Ramos (cell line): ENCODE data around the gene RASA4.
"Not testable (repeated sequence)": the region's sequence is repeated elsewhere in the genome, so short reads cannot be mapped to it uniquely, and the experiment has no call there.

Experiments
- in situ Hi-C: fragments of 300-500 bp; cut with MboI; formaldehyde crosslinking; loops from one replicate; pipeline ENCODE4 v1.14.3; 2022; ENCODE audit warnings: low sequenced_read_pairs; ENCODE audit not compliant: unreplicated experiment

Gene RASA4

DNA sequence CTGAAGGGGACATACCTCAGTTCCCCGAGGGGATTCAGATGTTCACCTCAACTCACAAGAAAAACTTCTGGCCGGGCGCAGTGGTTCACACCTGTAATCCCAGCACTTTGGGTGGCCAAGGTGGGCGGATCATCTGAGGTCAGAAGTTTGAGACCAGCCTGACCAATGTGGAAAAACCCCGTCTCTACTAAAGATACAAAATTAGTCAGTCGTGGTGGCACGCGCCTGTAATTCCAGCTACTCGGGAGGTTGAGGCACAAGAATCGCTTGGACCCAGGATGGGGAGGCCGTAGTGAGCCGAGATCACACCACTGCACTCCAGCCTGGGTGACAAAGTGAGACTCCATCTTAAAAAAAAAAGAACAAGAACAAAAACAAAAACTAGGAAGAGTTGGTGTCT, 71.3 kb downstream of the RASA4 start:
- in situ Hi-C loops, result not testable (repeated sequence)

DNA sequence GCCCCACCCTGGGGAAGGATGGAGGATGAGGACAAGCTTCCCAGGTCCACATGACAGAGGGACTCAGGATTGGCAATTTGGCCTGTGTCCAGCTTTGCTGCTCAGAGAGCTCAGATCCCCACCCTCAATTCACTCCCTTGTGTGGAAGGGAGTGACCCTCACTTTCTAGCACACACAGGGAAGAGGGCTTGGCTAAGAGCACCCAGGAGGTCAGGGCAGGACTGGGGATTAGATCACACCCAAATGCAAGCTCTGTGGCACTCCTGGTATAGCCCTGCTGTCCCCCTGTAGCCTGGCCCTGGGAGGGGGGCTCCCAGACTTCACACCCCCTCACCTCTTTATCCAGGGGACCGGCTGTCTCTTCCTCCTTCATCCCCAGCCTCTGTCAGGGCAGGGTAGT, 72.2 kb downstream of the RASA4 start:
- in situ Hi-C loops, result not testable (repeated sequence)

DNA sequence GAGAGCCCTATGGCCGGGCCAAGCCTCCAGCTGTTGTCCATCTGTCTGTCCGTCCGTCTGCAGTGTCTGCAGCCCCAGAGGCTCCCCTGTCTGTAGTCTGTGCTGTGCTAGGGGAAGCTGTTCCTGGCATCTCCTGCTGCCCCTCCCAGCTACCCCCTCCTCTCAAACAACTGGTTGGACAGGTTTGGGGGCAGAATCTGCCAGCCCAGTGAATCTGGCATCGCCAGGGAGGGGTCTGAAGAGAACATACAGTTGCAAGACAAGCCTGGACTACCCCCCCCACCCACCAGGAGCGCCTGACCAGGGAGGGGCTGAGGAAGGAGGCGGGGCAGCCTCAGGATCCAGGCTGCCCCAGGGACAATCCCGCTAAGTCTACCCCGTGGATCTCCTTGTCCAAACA, 73.0 kb downstream of the RASA4 start, which contains the start of gene UPK3BL2:
TSS of gene UPK3BL2 (minus strand) at position 101 of the 400 bp plus-strand sequence. CDS start at position 41, 60 bp downstream.
- in situ Hi-C loops, result not testable (repeated sequence)

DNA sequence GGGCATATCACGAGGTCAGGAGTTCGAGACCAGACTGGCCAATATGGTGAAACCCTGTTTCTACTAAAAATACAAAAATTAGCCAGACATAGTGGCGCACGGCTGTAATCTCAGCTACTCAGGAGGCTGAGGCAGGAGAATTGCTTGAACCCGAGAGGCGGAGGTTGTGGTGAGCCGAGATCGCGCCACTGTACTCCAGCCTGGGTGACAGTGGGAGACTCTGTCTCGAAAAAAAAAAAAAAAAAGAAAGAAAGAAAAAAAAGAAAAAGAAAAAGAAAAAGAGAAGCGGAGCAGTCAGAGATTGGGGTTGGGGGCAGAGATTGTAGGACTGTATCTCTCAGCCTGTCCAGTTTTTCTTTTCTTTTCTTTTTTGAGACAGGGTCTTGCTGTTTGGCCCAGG, 73.8 kb downstream of the RASA4 start:
- in situ Hi-C loops, result not testable (repeated sequence)

DNA sequence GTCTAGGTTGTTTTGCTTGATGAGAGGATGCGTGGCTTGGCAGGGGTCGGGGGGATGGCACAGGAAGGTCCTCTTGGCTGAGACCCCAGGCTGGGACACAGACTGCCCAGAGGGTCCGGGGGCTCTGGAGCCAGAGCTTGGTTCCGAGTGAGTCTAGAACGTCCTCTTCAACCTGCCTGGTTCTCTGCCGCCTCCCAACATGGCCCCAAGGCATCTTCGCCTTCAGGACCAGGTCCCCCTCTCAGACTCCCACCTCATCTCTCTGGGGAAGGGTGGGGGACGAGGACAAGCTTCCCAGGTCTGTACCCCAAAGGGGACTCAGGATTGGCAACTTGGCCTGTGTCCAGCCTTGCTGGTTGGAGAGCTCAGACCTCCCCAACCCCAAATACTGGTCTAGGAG, 74.5 kb downstream of the RASA4 start:
- in situ Hi-C loops, result not testable (repeated sequence)

DNA sequence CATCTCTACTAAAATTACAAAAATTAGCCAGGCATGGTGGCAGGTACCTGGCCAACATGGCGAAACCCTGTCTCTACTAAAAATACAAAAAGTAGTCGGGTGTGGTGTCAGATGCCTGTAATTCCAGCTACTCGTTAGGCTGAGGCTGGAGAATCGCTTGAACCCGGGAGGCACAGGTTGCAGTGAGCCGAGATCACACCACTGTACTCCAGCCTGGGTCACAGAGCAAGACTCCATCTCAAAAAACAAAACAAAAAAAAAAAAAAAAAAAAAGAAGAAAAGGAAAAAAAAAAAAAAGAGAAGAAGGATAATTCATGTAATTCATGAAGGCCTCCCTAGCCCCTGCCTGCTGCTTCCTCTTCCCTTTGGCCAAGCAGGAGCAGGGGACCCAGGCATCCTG, 76.0 kb downstream of the RASA4 start:
- in situ Hi-C loops, result not testable (repeated sequence)

DNA sequence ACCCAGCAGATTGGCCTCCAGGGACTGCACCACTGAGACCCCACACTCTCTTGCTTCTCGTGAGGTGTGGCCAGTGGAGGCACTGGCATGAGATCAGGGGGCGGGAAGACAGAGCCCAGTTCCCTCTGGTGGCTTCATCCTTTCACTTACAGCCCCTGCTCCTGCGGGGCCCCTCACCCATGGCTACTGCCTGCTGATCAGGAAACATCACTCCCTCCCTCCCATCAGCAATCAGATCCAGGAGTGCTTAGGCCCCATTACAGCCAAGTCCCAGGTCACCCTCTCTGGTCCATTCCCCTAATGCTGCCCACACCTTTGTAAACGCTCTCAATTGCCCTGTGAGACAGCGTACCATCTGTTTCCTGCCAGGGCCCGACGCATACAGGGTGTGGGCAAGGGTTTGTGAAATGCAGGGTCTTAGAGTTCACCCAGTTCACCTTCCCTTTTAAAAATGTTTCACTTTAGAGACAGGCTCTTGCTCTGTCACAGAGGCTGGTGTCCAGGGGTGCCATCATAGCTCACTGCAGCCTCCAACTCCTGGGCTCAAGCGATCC, 81.4 kb downstream of the RASA4 start:
- in situ Hi-C loops, result not testable (repeated sequence)

DNA sequence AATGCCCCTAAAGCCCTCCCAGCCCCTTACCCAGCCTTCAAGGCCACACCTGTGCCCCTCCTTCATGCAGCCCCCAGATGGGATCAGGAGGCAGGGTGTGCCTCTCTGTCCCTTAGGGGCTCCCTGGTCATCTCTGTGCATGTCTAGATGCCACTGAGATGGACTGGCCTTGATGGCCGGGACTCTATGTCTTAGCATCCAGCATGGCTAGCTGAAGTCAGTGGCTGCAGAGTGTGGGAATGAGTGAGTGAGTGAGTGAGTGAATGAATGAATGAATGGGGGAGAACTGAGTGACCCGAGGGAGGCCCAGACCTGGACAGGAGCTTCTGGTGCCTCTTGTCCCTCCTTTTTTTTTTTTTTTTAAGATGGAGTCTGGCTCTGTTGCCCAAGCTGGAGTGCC, 84.4 kb downstream of the RASA4 start:
- in situ Hi-C loops, result not testable (repeated sequence)

DNA sequence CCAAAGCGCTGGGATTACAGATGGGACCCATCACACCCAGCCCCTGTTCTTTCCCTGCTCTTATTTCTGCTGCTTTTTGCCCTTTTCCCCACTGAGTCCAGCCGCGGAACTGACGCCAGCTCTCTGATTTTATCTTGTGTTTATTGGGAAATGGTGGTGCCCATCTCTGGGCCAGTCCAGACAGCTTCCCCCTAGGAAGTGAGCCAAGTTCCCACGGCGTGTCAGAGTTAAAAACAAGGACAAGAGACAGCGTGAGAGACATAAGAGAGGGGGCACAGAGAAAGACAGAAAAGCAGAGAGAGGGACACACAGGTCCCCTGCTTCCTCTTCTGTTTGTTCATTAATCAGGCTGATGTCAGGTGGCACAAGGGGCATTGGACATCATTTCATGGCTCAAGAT, 85.0 kb downstream of the RASA4 start:
- in situ Hi-C loops, result not testable (repeated sequence)

DNA sequence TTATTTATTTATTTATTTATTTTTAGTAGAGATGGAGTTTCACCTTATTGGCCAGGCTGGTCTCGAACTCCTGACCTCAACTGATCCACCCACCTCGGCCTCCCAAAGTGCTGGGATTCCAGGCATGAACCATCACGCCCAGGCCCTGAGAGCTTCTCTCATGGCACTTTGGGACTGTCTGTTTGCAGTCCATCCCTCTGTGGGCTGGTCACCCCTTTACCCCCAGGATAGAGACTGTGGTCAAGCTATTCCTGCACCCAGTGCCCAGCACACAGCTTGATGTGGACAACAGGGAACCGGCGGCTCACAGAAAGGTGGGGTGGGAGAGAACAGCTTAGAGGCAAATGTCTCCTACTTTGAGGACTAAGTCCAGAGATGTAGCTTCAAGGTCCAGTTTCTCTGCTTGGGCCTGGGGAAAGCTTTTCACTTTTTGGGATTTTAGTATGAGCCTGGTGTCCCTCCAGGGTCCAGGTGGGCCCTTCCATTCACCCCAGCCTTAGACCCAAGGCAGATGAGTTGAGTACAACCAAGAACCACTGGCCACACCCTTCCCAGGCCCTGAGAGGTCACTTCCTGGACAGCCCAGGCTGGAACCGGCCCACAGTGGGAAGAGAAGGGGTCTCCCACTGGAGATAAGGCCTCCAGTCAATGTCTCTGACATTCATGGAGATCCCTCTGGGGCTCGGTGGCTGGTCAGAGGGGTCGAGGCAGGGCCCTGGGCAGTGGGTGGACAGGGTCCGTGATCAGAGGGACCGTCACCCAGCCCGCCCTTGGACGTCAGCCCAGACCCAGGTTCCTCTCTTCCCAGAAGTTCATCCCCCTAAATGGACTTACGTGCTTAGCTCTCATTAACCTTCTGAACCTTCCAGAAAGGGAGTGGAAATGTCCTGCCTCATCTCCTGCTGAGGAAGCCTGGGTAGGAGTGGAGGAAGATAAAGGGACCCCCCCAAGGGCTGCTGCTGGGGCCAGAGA, 88.4 kb downstream of the RASA4 start:
- in situ Hi-C loops, result not testable (repeated sequence)

DNA sequence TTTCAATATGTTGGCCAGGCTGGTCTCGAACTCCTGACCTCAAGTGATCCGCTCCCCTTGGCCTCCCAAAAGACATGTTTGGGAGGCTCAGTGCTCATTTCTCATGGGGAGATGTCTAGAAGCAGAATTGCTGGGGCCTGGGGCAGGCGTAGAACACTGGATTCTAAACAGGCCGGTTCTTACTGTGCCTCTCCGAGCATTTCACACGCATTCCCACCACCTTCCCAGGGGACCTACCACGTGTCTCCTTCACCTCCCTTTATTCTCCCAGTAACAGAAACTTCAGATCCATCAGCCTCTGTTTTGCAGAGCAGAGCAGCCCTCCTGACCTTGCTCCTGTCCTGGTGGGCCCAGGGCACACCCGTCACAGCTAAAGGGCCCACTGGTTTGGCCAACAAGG, 89.4 kb downstream of the RASA4 start:
- in situ Hi-C loops, result not testable (repeated sequence)

DNA sequence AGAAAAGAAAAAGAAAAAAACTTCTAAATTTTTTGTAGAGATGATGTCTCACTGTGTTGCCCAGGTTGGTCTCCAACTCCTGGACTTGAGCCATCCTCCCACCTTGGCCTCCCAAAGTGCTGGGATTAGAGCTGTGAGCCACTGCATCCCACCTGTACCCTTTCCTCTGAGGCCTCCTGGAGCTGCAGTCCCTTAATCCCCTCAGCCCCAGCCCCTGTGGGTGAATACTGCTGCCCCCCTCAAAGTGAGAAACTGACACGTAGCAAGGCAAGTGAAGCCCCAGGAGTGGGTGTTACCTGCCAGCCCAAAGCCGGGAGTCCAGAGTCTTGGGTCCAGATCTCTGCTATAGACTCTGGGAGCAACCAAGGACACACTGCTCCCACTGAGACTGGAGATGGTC, 91.8 kb downstream of the RASA4 start:
- in situ Hi-C loops, result not testable (repeated sequence)
